ENCODE data around the gene F11R. TPM values are rescaled to one million over a fixed set of nuclear protein-coding genes. Genes with fewer than 3 reads are reported as not detected.

F11R gene
- total and polyA plus RNA-seq, 2 of the 13 experiments (the other 11 are each of a cell fraction or from before 2014, with no cell fraction given): 95.8 to 105 TPM

GRCh38 chr1:160997323-160998038 lies 23.5 kb downstream of the F11R start (continued):
- TF ChIP-seq TCF12 (IDR thresholded peaks at IDR 0.05): no peak
- TF ChIP-seq TCF12 (CRISPR knock-in tag; IDR thresholded peaks at IDR 0.05): no peak
- TF ChIP-seq FOXA3 (CRISPR knock-in tag; IDR thresholded peaks at IDR 0.05): peak; percentile 41; the same call in 1 of the 2 replicates
- 0 out of 2 replicates have a peak, but pooled peaks have one; percentile 13 for TF ChIP-seq PHF8 (CRISPR knock-in tag; IDR thresholded peaks at IDR 0.05)
- no peak for TF ChIP-seq ZNF7 (CRISPR knock-in tag; IDR thresholded peaks at IDR 0.05)
- TF ChIP-seq RAD21 (CRISPR knock-in tag; IDR thresholded peaks at IDR 0.05): peak; percentile 49; the same call in 1 of the 2 replicates
- peak; percentile 54 for TF ChIP-seq SAP130 (CRISPR knock-in tag; IDR thresholded peaks at IDR 0.05; ENCODE audit: low read depth)
- TF ChIP-seq ZNF580 (CRISPR knock-in tag; IDR thresholded peaks at IDR 0.05; ENCODE audit: borderline replicate concordance, low read depth): 0 out of 2 replicates have a peak, but pooled peaks have one; percentile 45
- no peak for TF ChIP-seq ZNF335 (CRISPR knock-in tag; IDR thresholded peaks at IDR 0.05)
- TF ChIP-seq ZSCAN31 (CRISPR knock-in tag; IDR thresholded peaks at IDR 0.05; ENCODE audit: low read depth): no peak
- no peak for TF ChIP-seq ZNF609 (CRISPR knock-in tag; IDR thresholded peaks at IDR 0.05; ENCODE audit: borderline replicate concordance)
- peak; percentile 53; the same call in 1 of the 2 replicates for TF ChIP-seq ZFX (CRISPR knock-in tag; IDR thresholded peaks at IDR 0.05; ENCODE audit: low read depth)
- peak; percentile 84 for TF ChIP-seq CTCF (CRISPR knock-in tag; IDR thresholded peaks at IDR 0.05)
- no peak for TF ChIP-seq ATF4 (CRISPR knock-in tag; IDR thresholded peaks at IDR 0.05)
- peak; percentile 48; the same call in 1 of the 2 replicates for TF ChIP-seq SPEN (CRISPR knock-in tag; IDR thresholded peaks at IDR 0.05; ENCODE audit: low read depth)
- no peak for TF ChIP-seq FOXA1 (IDR thresholded peaks at IDR 0.05)
- peak; percentile 51; the same call in 1 of the 2 replicates for TF ChIP-seq FOXA1 (CRISPR knock-in tag; IDR thresholded peaks at IDR 0.05)
- peak; percentile 26; the same call in 1 of the 2 replicates for TF ChIP-seq ARID5B (CRISPR knock-in tag; IDR thresholded peaks at IDR 0.05)

Measured in HepG2 (cell line).